Neural crest cell (in vitro differentiated cells): ENCODE data around the gene FIP1L1. TPM values are rescaled to one million over a fixed set of nuclear protein-coding genes. Genes with fewer than 3 reads are reported as not detected.
"Not testable (repeated sequence)": the region's sequence is repeated elsewhere in the genome, so short reads cannot be mapped to it uniquely, and the experiment has no call there.

Source experiments
- DNase-seq: peaks from one replicate; pipeline ENCODE4 v3.0.0; 2021; ENCODE audit warnings: low read depth, mixed read lengths, low spot score
- H3K27ac Mint-ChIP-seq: one replicate; pipeline ENCODE4 v1.8.0; 2021; ENCODE audit warnings: mild to moderate bottlenecking, mixed read lengths; ENCODE audit not compliant: unreplicated experiment
- H3K27me3 Mint-ChIP-seq: 2 replicates; pipeline ENCODE4 v1.8.0; 2021; ENCODE audit warnings: low read depth, mild to moderate bottlenecking, mixed read lengths
- H3K36me3 Mint-ChIP-seq: 2 replicates; pipeline ENCODE4 v1.8.0; 2021; ENCODE audit warnings: low read depth, mild to moderate bottlenecking, mixed read lengths
- H3K4me1 Mint-ChIP-seq: 2 replicates; pipeline ENCODE4 v1.8.0; 2021; ENCODE audit warnings: mixed read lengths
- H3K4me3 Mint-ChIP-seq: one replicate; pipeline ENCODE4 v1.8.0; 2021; ENCODE audit warnings: mild to moderate bottlenecking, mixed read lengths
- H3K9me3 Mint-ChIP-seq: 2 replicates; pipeline ENCODE4 v1.8.0; 2021; ENCODE audit warnings: mixed read lengths
- CTCF ChIP-seq: fragments of 200-600 bp; sonication (generic); conservative IDR thresholded peaks from 2 replicates; pipeline ENCODE4 v1.5.0; 2021; ENCODE audit warnings: antibody characterized with exemption, mild to moderate bottlenecking
- long read RNA-seq: library from polyadenylated mRNA; unstranded; transcript quantifications from one replicate; pipeline ENCODE4 v2.0.0, GENCODE V29; 2020
- total RNA-seq: library from RNA; stranded (reverse); gene quantifications from 2 replicates; pipeline ENCODE4 v1.2.1, GENCODE V29; 2021

Gene FIP1L1, protein sequence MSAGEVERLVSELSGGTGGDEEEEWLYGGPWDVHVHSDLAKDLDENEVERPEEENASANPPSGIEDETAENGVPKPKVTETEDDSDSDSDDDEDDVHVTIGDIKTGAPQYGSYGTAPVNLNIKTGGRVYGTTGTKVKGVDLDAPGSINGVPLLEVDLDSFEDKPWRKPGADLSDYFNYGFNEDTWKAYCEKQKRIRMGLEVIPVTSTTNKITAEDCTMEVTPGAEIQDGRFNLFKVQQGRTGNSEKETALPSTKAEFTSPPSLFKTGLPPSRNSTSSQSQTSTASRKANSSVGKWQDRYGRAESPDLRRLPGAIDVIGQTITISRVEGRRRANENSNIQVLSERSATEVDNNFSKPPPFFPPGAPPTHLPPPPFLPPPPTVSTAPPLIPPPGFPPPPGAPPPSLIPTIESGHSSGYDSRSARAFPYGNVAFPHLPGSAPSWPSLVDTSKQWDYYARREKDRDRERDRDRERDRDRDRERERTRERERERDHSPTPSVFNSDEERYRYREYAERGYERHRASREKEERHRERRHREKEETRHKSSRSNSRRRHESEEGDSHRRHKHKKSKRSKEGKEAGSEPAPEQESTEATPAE
- 67.0 and 67.1 TPM in 2 replicates for total RNA-seq
- long read RNA-seq, transcript FIP1L1-201 (15 exons, 1,878 nt): major isoform, 21 of 148 reads
- long read RNA-seq, partial matches to known transcripts: 3 of 148 reads
- long read RNA-seq, other reads (novel, unspliced or antisense): 120 of 148 reads

DNA sequence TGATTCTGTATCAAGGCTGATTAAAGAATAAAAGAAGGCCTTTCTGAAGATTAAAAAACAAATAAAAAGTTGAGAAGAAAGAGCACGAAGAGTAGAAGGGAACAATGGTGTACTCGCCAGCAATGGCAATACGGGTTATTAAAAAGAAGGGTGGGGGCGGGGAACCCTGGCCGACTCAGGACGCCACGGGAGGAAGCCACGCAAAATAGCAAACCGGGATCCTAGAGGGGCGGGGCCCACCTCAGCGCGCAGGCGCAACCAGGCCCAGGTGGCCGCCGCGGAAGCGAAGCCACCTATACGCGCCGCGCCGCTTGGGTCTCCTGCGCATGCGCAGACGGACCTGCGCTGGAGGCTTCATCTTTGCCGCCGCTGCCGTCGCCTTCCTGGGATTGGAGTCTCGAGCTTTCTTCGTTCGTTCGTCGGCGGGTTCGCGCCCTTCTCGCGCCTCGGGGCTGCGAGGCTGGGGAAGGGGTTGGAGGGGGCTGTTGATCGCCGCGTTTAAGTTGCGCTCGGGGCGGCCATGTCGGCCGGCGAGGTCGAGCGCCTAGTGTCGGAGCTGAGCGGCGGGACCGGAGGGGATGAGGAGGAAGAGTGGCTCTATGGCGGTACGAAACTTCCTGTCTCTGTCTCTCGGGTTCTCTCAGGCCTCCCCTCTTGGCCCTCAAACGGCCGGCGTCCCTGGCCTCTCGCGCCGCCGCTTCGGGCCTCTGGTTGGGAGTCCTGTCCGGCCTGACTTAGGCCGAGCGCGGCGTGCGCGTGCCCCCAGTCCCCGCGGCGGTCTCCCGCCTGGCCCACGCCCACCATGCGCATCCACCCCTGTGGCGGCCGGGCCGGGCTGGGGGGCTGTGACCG lies at the start of gene FIP1L1:
TSS of gene FIP1L1 (plus strand) at position 323 of the 852 bp plus-strand sequence. CDS start at position 521, 198 bp downstream.
- Mint-ChIP-seq H3K27me3 (peaks cover 44% of the 10 kb centered on the region), H3K4me1 (peaks cover 32% of the 10 kb centered on the region), H3K36me3 (no peaks in the 10 kb centered on the region), H3K4me3 (peak within 1 kb of the TSS; percentile 99), H3K27ac (peak within 1 kb of the TSS; percentile 99), H3K9me3 (no peaks in the 10 kb centered on the region)
- DNase-seq: peak; percentile 90
- TF ChIP-seq CTCF: no peak

DNA sequence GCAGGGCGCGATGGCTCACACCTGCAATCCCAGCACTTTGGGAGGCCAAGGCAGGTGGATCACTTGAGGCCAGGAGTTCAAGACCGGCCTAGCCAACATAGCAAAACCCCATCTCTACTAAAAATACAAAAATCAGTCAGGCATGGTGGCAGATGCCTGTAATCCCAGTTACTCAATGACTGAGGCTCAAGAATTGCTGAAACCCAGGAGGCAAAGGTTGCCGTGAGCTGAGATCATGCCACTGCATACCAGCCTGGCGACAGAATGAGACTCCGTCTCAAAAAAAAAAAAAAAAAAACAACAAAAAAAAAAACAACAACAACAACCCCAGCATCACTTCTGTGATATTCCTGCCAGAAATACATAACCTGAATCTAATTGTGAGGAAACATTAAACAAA lies 42.5 kb upstream of the FIP1L1 start:
- H3K9me3 Mint-ChIP-seq, H3K4me3 Mint-ChIP-seq, H3K4me1 Mint-ChIP-seq, H3K27me3 Mint-ChIP-seq, DNase-seq, H3K27ac Mint-ChIP-seq: not testable (repeated sequence)
- peaks cover 10% of the 10 kb centered on the region for H3K36me3 Mint-ChIP-seq

GRCh38 chr4:53340145-53340544 lies 37.3 kb upstream of the FIP1L1 start:
- not testable (repeated sequence) for H3K27ac Mint-ChIP-seq, H3K27me3 Mint-ChIP-seq, DNase-seq, H3K4me3 Mint-ChIP-seq, H3K4me1 Mint-ChIP-seq
- Mint-ChIP-seq H3K9me3 (peaks cover 20% of the 10 kb centered on the region), H3K36me3 (peaks cover 30% of the 10 kb centered on the region)

GRCh38 chr4:53346392-53346791 lies 31.0 kb upstream of the FIP1L1 start:
- not testable (repeated sequence) for H3K27me3 Mint-ChIP-seq, DNase-seq, H3K27ac Mint-ChIP-seq, H3K4me3 Mint-ChIP-seq, H3K4me1 Mint-ChIP-seq
- peaks cover 33% of the 10 kb centered on the region for H3K36me3 Mint-ChIP-seq
- H3K9me3 Mint-ChIP-seq: peaks cover 12% of the 10 kb centered on the region

- no peak for DNase-seq
- Mint-ChIP-seq H3K27ac (no peak overlapping the region), H3K4me3 (no peak overlapping the region), H3K9me3 (peaks cover 10% of the 10 kb centered on the region), H3K27me3 (no peaks in the 10 kb centered on the region), H3K4me1 (no peaks in the 10 kb centered on the region), H3K36me3 (peaks cover 30% of the 10 kb centered on the region)
- no peak for TF ChIP-seq CTCF
These were observed 30.3 kb upstream of the FIP1L1 start for GRCh38 chr4:53346920-53347852.

DNA sequence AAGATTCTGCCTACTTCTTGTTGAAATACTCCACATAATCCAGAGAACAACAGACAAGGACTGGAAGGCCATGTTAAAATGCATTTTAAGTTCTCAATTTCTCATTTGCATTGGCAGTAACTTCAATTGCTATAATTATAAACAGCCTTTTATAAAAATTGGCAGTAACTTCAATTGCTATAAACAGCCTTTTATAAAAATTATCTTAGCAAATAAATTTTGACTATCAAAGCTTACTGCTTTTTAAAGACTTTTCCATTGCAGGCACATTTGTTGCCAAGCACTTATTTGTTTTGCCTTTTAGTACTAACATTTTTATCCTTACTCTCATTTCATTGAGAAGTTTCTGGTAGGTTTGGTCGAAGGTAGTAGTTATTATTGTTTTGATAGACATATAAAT lies 29.4 kb upstream of the FIP1L1 start:
- no peak overlapping the region for H3K27ac Mint-ChIP-seq

More for the DNA sequence above, 29.4 kb upstream of the FIP1L1 start:
- no peaks in the 10 kb centered on the region for H3K27me3 Mint-ChIP-seq
- peaks cover 26% of the 10 kb centered on the region for H3K36me3 Mint-ChIP-seq
- no peak overlapping the region for H3K4me3 Mint-ChIP-seq
- H3K4me1 Mint-ChIP-seq: no peaks in the 10 kb centered on the region
- DNase-seq: no peak
- peaks cover 4% of the 10 kb centered on the region for H3K9me3 Mint-ChIP-seq
- TF ChIP-seq CTCF: no peak
